ENCODE data around the gene NAA16.
A peak's percentile ranks its signal among the peaks of the same experiment; 100 is the strongest.
"Not testable (repeated sequence)": the region's sequence is repeated elsewhere in the genome, so short reads cannot be mapped to it uniquely, and the experiment has no call there.

The NAA16 gene

GRCh38 chr13:41411060-41411459 is 100.0 kb downstream of the NAA16 start:
- Histone ChIP-seq H3K9me3 (ENCODE audit: control insufficient read depth, low read length) (no peaks in the 10 kb centered on the region), H3K27me3 (replicated peaks; ENCODE audit: control insufficient read depth, insufficient read depth, low read length) (no peaks in the 10 kb centered on the region), H3K36me3 (ENCODE audit: control insufficient read depth, insufficient read depth, low read length, severe bottlenecking) (no peaks in the 10 kb centered on the region), H3K4me1 (ENCODE audit: control insufficient read depth, insufficient read depth, low read length) (no peaks in the 10 kb centered on the region), H3K9ac (ENCODE audit: low read length) (no peak overlapping the region), H3K4me3 (ENCODE audit: low read length) (no peak overlapping the region)
- no peak for DNase-seq (ENCODE audit: low read depth)

DNA sequence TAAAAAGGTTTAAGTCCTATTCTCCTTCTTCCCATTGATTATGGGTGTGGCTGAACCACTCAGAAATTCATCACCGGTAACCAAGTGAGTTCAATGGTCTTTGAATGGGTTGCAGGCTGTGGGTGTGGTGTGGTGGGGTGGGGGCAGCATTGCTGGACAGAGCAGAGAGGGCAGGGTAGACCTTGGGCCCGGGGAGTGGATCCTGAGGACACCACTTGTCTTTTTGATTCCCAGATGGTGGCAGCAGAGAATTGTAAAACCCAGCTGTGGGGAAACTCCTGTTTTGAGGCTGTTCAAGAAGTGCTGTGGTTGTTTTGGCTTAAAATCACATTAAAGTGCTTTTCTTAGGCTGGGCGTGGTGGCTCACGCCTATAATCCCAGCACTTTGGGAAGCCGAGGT is 100.5 kb downstream of the NAA16 start:
- H3K27me3 ChIP-seq (replicated peaks; ENCODE audit: control insufficient read depth, insufficient read depth, low read length) = no peaks in the 10 kb centered on the region
- no peaks in the 10 kb centered on the region for H3K9me3 ChIP-seq (ENCODE audit: control insufficient read depth, low read length)
- no peak overlapping the region for H3K9ac ChIP-seq (ENCODE audit: low read length)
- H3K4me1 ChIP-seq (ENCODE audit: control insufficient read depth, insufficient read depth, low read length) = no peaks in the 10 kb centered on the region
- H3K4me3 ChIP-seq (ENCODE audit: low read length) = no peak overlapping the region
- DNase-seq (ENCODE audit: low read depth) = peak; percentile 80
- H3K36me3 ChIP-seq (ENCODE audit: control insufficient read depth, insufficient read depth, low read length, severe bottlenecking) = no peaks in the 10 kb centered on the region

GRCh38 chr13:41413872-41414271 is 102.8 kb downstream of the NAA16 start:
- Histone ChIP-seq H3K9me3 (ENCODE audit: control insufficient read depth, low read length) (no peaks in the 10 kb centered on the region), H3K4me1 (ENCODE audit: control insufficient read depth, insufficient read depth, low read length) (no peaks in the 10 kb centered on the region), H3K36me3 (ENCODE audit: control insufficient read depth, insufficient read depth, low read length, severe bottlenecking) (no peaks in the 10 kb centered on the region), H3K9ac (ENCODE audit: low read length) (no peak overlapping the region), H3K27me3 (replicated peaks; ENCODE audit: control insufficient read depth, insufficient read depth, low read length) (no peaks in the 10 kb centered on the region), H3K4me3 (ENCODE audit: low read length) (no peak overlapping the region)
- DNase-seq (ENCODE audit: low read depth) = no peak

GRCh38 chr13:41416276-41416675 is 105.2 kb downstream of the NAA16 start:
- DNase-seq (ENCODE audit: low read depth) = no peak
- Histone ChIP-seq H3K27me3 (replicated peaks; ENCODE audit: control insufficient read depth, insufficient read depth, low read length) (no peaks in the 10 kb centered on the region), H3K4me1 (ENCODE audit: control insufficient read depth, insufficient read depth, low read length) (no peaks in the 10 kb centered on the region), H3K4me3 (ENCODE audit: low read length) (no peak overlapping the region), H3K9me3 (ENCODE audit: control insufficient read depth, low read length) (no peaks in the 10 kb centered on the region), H3K36me3 (ENCODE audit: control insufficient read depth, insufficient read depth, low read length, severe bottlenecking) (no peaks in the 10 kb centered on the region), H3K9ac (ENCODE audit: low read length) (no peak overlapping the region)

DNA sequence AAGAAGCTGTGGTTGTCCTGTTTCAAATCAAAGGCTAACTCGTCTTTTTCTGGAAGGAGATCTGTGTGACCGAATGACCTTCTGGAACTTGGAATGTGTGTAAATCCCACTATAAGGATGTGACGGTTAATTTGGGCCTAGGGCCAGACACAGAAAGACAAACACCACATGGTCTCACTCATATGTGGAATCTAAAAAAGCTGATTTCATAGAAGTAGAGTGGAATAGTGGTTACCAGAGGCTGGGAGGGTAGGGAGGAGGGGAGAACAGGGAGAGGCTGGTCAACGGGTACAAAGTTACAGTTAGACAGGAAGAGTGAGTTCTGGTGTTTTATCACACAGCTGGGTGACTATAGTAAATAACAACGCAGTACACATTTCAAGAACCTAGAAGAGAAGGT is 107.0 kb downstream of the NAA16 start:
- H3K9ac ChIP-seq (ENCODE audit: low read length) = no peak overlapping the region
- DNase-seq (ENCODE audit: low read depth) = peak; percentile 47

DNA sequence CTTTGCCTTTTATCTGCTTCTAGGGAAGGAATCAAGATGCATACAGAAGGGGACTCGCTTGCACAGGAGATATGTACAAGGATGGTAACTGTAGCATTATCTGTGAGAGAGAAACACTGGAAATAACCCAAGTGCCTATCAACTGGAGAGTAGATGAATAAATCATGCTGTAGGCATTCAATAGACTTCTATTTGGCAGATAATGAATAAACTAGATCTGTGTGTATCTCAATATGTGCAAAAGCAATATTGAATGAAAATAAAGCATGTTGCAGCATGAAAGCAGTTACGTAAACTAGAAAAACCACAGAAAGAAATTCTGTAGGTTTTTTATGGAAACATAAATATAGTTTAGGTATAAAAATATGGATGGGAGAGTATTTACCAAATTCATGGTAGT is 107.7 kb downstream of the NAA16 start:
- DNase-seq (ENCODE audit: low read depth) = no peak
- no peak overlapping the region for H3K9ac ChIP-seq (ENCODE audit: low read length)

More for the DNA sequence above, 107.0 kb downstream of the NAA16 start:
- no peaks in the 10 kb centered on the region for H3K36me3 ChIP-seq (ENCODE audit: control insufficient read depth, insufficient read depth, low read length, severe bottlenecking)
- H3K4me3 ChIP-seq (ENCODE audit: low read length) = no peak overlapping the region
- no peaks in the 10 kb centered on the region for H3K27me3 ChIP-seq (replicated peaks; ENCODE audit: control insufficient read depth, insufficient read depth, low read length)
- H3K9me3 ChIP-seq (ENCODE audit: control insufficient read depth, low read length) = no peaks in the 10 kb centered on the region
- H3K4me1 ChIP-seq (ENCODE audit: control insufficient read depth, insufficient read depth, low read length) = no peaks in the 10 kb centered on the region

DNA sequence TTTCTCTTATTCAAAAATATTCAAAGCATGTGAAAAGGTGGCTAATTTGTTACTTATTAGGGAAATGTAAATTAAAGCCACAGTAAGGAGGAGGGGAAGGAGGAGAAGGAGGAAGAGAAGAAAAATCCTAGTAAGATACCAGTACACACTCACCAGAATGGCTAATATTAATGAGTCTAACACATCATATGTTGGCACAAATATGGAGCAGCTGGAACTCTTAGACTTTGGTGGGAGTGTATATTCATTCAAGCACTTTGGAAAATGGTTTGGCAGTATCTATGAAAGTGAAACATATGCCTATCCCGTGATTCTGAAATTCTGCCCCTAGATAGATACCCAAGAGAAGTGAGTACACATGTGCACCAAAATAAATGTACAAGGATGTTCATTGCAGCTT is 108.1 kb downstream of the NAA16 start:
- H3K36me3 ChIP-seq (ENCODE audit: control insufficient read depth, insufficient read depth, low read length, severe bottlenecking) = no peaks in the 10 kb centered on the region
- no peaks in the 10 kb centered on the region for H3K4me1 ChIP-seq (ENCODE audit: control insufficient read depth, insufficient read depth, low read length)
- no peaks in the 10 kb centered on the region for H3K27me3 ChIP-seq (replicated peaks; ENCODE audit: control insufficient read depth, insufficient read depth, low read length)
- no peak overlapping the region for H3K4me3 ChIP-seq (ENCODE audit: low read length)
- no peak overlapping the region for H3K9ac ChIP-seq (ENCODE audit: low read length)
- no peak for DNase-seq (ENCODE audit: low read depth)
- H3K9me3 ChIP-seq (ENCODE audit: control insufficient read depth, low read length) = no peaks in the 10 kb centered on the region

More for the DNA sequence above, 107.7 kb downstream of the NAA16 start:
- Histone ChIP-seq H3K27me3 (replicated peaks; ENCODE audit: control insufficient read depth, insufficient read depth, low read length) (no peaks in the 10 kb centered on the region), H3K4me3 (ENCODE audit: low read length) (no peak overlapping the region), H3K9me3 (ENCODE audit: control insufficient read depth, low read length) (no peaks in the 10 kb centered on the region), H3K4me1 (ENCODE audit: control insufficient read depth, insufficient read depth, low read length) (no peaks in the 10 kb centered on the region), H3K36me3 (ENCODE audit: control insufficient read depth, insufficient read depth, low read length, severe bottlenecking) (no peaks in the 10 kb centered on the region)

- H3K4me3 ChIP-seq (ENCODE audit: low read length) = no peak overlapping the region
- no peaks in the 10 kb centered on the region for H3K36me3 ChIP-seq (ENCODE audit: control insufficient read depth, insufficient read depth, low read length, severe bottlenecking)
- no peak for DNase-seq (ENCODE audit: low read depth)
- no peaks in the 10 kb centered on the region for H3K4me1 ChIP-seq (ENCODE audit: control insufficient read depth, insufficient read depth, low read length)
- no peak overlapping the region for H3K9ac ChIP-seq (ENCODE audit: low read length)
- no peaks in the 10 kb centered on the region for H3K9me3 ChIP-seq (ENCODE audit: control insufficient read depth, low read length)
- no peaks in the 10 kb centered on the region for H3K27me3 ChIP-seq (replicated peaks; ENCODE audit: control insufficient read depth, insufficient read depth, low read length)
These were observed 109.1 kb downstream of the NAA16 start for GRCh38 chr13:41420146-41420545.

DNA sequence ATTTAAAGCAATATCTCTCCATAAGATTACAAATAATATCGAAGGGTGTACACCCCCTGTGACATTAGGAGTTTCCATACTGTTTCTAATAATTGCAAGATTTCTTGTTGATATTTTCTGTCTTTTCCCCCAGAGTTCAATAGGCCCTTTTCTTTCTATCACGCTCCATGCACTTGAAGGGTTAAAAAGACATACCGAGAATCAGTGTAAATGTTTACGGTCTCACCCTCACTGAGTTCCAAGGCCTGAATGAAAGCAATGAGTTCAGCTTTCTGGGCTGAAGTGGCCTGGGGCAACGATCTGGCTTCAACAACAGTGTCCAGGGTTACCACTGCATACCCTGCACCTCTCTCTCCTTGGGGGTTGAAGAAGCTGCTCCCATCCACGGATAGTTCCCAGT is 110.3 kb downstream of the NAA16 start:
- not testable (repeated sequence) for H3K4me1 ChIP-seq (ENCODE audit: control insufficient read depth, insufficient read depth, low read length); H3K4me3 ChIP-seq (ENCODE audit: low read length); H3K9me3 ChIP-seq (ENCODE audit: control insufficient read depth, low read length); H3K9ac ChIP-seq (ENCODE audit: low read length); H3K27me3 ChIP-seq (replicated peaks; ENCODE audit: control insufficient read depth, insufficient read depth, low read length); H3K36me3 ChIP-seq (ENCODE audit: control insufficient read depth, insufficient read depth, low read length, severe bottlenecking); DNase-seq (ENCODE audit: low read depth)

GRCh38 chr13:41421983-41422382 is 110.9 kb downstream of the NAA16 start:
- not testable (repeated sequence) for H3K4me1 ChIP-seq (ENCODE audit: control insufficient read depth, insufficient read depth, low read length); H3K27me3 ChIP-seq (replicated peaks; ENCODE audit: control insufficient read depth, insufficient read depth, low read length); H3K36me3 ChIP-seq (ENCODE audit: control insufficient read depth, insufficient read depth, low read length, severe bottlenecking); H3K9me3 ChIP-seq (ENCODE audit: control insufficient read depth, low read length); H3K4me3 ChIP-seq (ENCODE audit: low read length); DNase-seq (ENCODE audit: low read depth); H3K9ac ChIP-seq (ENCODE audit: low read length)

DNA sequence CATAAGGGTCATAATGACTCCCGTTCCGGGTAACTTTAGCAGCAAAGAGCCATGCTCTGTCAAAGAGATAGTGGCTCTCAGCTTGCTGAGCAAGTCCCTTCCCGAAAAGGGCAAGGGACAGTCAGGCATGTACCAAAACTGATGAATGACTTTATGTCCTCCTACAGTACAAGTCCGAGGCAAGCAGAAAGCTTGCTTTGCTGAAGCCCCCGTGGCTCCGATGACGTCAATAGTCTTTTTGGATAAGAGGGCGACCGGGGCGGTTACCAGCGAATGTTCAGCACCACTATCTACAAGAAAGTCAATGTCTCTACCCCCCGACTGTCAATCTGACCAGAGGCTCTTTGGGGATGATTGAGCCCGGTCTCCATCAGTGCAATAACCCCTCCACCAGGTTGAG is 112.2 kb downstream of the NAA16 start:
- not testable (repeated sequence) for H3K4me1 ChIP-seq (ENCODE audit: control insufficient read depth, insufficient read depth, low read length); DNase-seq (ENCODE audit: low read depth); H3K27me3 ChIP-seq (replicated peaks; ENCODE audit: control insufficient read depth, insufficient read depth, low read length); H3K4me3 ChIP-seq (ENCODE audit: low read length); H3K36me3 ChIP-seq (ENCODE audit: control insufficient read depth, insufficient read depth, low read length, severe bottlenecking); H3K9me3 ChIP-seq (ENCODE audit: control insufficient read depth, low read length); H3K9ac ChIP-seq (ENCODE audit: low read length)

GRCh38 chr13:41424675-41425074 is 113.6 kb downstream of the NAA16 start:
- not testable (repeated sequence) for H3K9me3 ChIP-seq (ENCODE audit: control insufficient read depth, low read length); H3K36me3 ChIP-seq (ENCODE audit: control insufficient read depth, insufficient read depth, low read length, severe bottlenecking); H3K4me3 ChIP-seq (ENCODE audit: low read length); H3K9ac ChIP-seq (ENCODE audit: low read length); H3K27me3 ChIP-seq (replicated peaks; ENCODE audit: control insufficient read depth, insufficient read depth, low read length); DNase-seq (ENCODE audit: low read depth); H3K4me1 ChIP-seq (ENCODE audit: control insufficient read depth, insufficient read depth, low read length)
